Adrenal gland (tissue), 12 donors: ENCODE measurements around the gene NOL8. TPM values are rescaled to one million over a fixed set of nuclear protein-coding genes. Genes with fewer than 3 reads are reported as not detected.

Source experiments
- DNase-seq, 7 donors: peaks; one replicate each; pipeline ENCODE4 v3.0.0-alpha.2; 2019 to 2020
- H3K27ac ChIP-seq, 5 donors: fragments of 200-600 bp; sonication (generic) in 4 of 5; 1 replicate in 3 of 5; 2 replicates in 2 of 5; pipeline versions ENCODE4 v1.5.1 to v1.8.0; 2016 to 2020; ENCODE audit warnings: mild to moderate bottlenecking in 1 of 5
- H3K27me3 ChIP-seq: fragments of 200-600 bp; 2 replicates; pipeline ENCODE4 v1.8.0; 2021
- H3K36me3 ChIP-seq, 2 donors: fragments of 200-600 bp; replicated peaks in 1 of 2; 1 replicate in 1 of 2; 2 replicates in 1 of 2; pipeline versions ENCODE4 v1.5.1 to v1.8.0; 2018 to 2022
- H3K4me1 ChIP-seq, 2 donors: fragments of 200-600 bp; replicated peaks in 1 of 2; 1 replicate in 1 of 2; 2 replicates in 1 of 2; pipeline versions ENCODE4 v1.5.1 to v1.8.0; 2018 to 2021
- H3K4me3 ChIP-seq, 4 donors: fragments of 200-600 bp; sonication (generic) in 3 of 4; one replicate each; pipeline ENCODE4 v1.5.1; 2016 to 2018
- H3K9me3 ChIP-seq, 3 donors: fragments of 200-600 bp; sonication (generic) in 1 of 3; replicated peaks in 1 of 3; 1 replicate in 2 of 3; 2 replicates in 1 of 3; pipeline versions ENCODE4 v1.5.1 to v1.8.0; 2016 to 2021
- CTCF ChIP-seq, 6 experiments: fragments of 450-650 bp in 4 of 6; fragments of 200-600 bp in 2 of 6; sonication (generic) in 1 of 6; IDR thresholded peaks; 1 replicate in 5 of 6; 2 replicates in 1 of 6; pipeline versions ENCODE4 v1.5.1 to v1.8.0; 2016 to 2021; ENCODE audit warnings: antibody characterized with exemption in 6 of 6, mild to moderate bottlenecking in 2 of 6, moderate library complexity in 1 of 6
- POLR2A ChIP-seq, 2 donors: fragments of 450-650 bp; IDR thresholded peaks; one replicate each; pipeline ENCODE4 v1.6.1; 2017; ENCODE audit warnings: antibody characterized with exemption in 2 of 2, mild to moderate bottlenecking in 2 of 2, moderate library complexity in 1 of 2
- WGBS, 4 donors: extraction: QIAGEN DNeasy Blood & Tissue Kit in 2 of 4; methylation state at CpG; one replicate each; pipeline versions ENCODE4 v1.1.5 to v1.1.7; 2013 to 2017; 5-methylcytosine and 5-hydroxymethylcytosine counted together
- intact Hi-C, 2 donors: fragments of 100-400 bp; cut with DNase I; formaldehyde crosslinking; loops; one replicate each; pipeline versions ENCODE4 v1.14.1 to v1.15.0; 2022 to 2023
- polyA plus RNA-seq, 3 donors: library from polyadenylated mRNA; stranded (reverse); fragments of 200-250 nt in 2 of 3; fragments of 350-450 nt in 1 of 3; fragmentation: Illumina TruSeq in 1 of 3; extraction: RNeasy Lipid Tissue Mini Kit (QIAGEN cat#74804) in 1 of 3; gene quantifications; one replicate each; pipeline ENCODE4 v1.2.3, GENCODE V29; 2013 to 2014
- total RNA-seq, 9 donors: library from RNA; depleted of rRNA in 4 of 9; stranded (reverse); fragments of >200 nt in 4 of 9; fragments of 120-200 nt in 1 of 9; fragmentation: NEBNext Ultra II Directional in 1 of 9; extraction: Animal tissue kit (Norgen Biotek cat#: 25700) in 1 of 9; gene quantifications; one replicate each; pipeline versions ENCODE4 v1.1.0 to v1.2.4, GENCODE V29; 2013 to 2023
- donor health status: healthy with polysubstance abuse.
- donor health status: Bipolar disorder and iron deficiency.
- donor health status: DM: yes; HTN: yes; CAD: no.
- donor health status: DM: no; HTN: no; CAD: no.
- donor health status: DM: no; HTN: no; CAD: no.
- donor health status: DM: yes; HTN: yes; CAD: no.

The NOL8 gene
- total and polyA plus RNA-seq, 12 donors, result 13.3 to 55.3 (median 32.6) TPM

DNA sequence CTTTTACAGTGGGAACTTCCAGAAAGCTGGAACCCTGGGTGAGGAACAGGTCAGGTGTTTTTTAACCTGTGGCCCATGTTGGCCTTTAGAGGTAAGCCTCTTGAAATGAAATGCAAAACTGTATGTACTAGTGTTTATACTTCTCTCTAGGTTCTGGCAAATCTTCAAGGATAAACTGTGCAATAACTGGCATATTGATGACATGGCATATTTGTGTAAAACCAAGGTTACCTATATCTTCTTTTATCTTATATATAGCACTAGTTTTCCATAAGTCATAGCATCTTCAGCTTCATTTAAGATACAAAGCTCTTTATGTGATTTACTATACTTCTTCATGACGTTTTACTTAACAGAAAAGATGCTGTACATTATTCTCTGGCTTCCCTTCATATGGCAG is 24.2 kb downstream of the NOL8 start:
- H3K27me3 ChIP-seq, result no peaks in the 10 kb centered on the region
- H3K9me3 ChIP-seq, result no peaks in the 10 kb centered on the region
- DNase-seq, result no peak
- no peak overlapping the region for H3K27ac ChIP-seq
- H3K4me1 ChIP-seq, result no peaks in the 10 kb centered on the region
- intact Hi-C loops, result no loop called here
- TF ChIP-seq POLR2A (IDR thresholded peaks at IDR 0.05) (no peak), CTCF (IDR thresholded peaks at IDR 0.05) (no peak)
- 70 to 85% (median 75%) methylated on average over 1 of the region's 1 CpG for WGBS, 4 donors
- H3K36me3 ChIP-seq, result peaks cover 0 to 86% of the 10 kb centered on the region in 2 donors
- H3K4me3 ChIP-seq, result no peak overlapping the region

- TF ChIP-seq POLR2A (IDR thresholded peaks at IDR 0.05), result no peak
- TF ChIP-seq CTCF (IDR thresholded peaks at IDR 0.05), result no peak
- Histone ChIP-seq H3K27ac (no peak overlapping the region), H3K4me1 (peaks cover 4 to 10% of the 10 kb centered on the region in 2 donors), H3K9me3 (no peaks in the 10 kb centered on the region), H3K4me3 (no peak overlapping the region), H3K36me3 (peaks cover 0 to 68% of the 10 kb centered on the region in 2 donors), H3K27me3 (no peaks in the 10 kb centered on the region)
- WGBS, 4 donors, result 55 to 77% (median 76%) methylated on average over 1 of the region's 1 CpG
- intact Hi-C loops, result no loop called here
- DNase-seq, result no peak
Measured at GRCh38 chr9:92299116-92299515, 26.0 kb downstream of the NOL8 start.

DNA sequence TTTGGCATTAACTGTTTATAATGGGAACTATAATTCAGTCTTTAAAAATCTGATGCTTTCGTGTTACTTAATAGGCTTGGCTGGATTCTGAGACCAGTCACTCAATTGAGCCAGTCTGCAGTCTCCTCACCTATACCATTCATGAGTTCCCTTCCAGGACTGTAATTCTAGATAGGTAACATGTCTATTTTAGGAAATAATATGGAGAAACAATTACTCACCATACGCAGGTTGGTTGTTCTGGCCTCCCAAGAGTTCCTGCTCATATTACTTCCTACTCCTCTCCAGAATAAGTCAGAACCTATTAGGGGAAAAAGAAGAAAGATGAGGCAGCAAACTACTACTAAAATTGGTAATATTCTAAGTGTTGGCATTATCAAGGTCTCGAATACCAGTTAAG is 27.1 kb downstream of the NOL8 start:
- no peak overlapping the region for H3K27ac ChIP-seq
- 85 to 92% (median 88%) methylated on average over 3 of the region's 3 CpGs for WGBS, 4 donors
- intact Hi-C loops, result no loop called here
- H3K9me3 ChIP-seq, result no peaks in the 10 kb centered on the region
- H3K4me3 ChIP-seq, result no peak overlapping the region
- TF ChIP-seq POLR2A (IDR thresholded peaks at IDR 0.05), result no peak
- TF ChIP-seq CTCF (IDR thresholded peaks at IDR 0.05), result no peak
- peaks cover 5 to 11% of the 10 kb centered on the region in 2 donors for H3K4me1 ChIP-seq
- DNase-seq, result no peak
- no peaks in the 10 kb centered on the region for H3K27me3 ChIP-seq
- peaks cover 0 to 57% of the 10 kb centered on the region in 2 donors for H3K36me3 ChIP-seq

GRCh38 chr9:92297611-92298010 is 27.5 kb downstream of the NOL8 start:
- TF ChIP-seq POLR2A (IDR thresholded peaks at IDR 0.05) (no peak), CTCF (IDR thresholded peaks at IDR 0.05) (no peak)
- Histone ChIP-seq H3K4me3 (no peak overlapping the region), H3K9me3 (no peaks in the 10 kb centered on the region), H3K27ac (no peak overlapping the region), H3K27me3 (no peaks in the 10 kb centered on the region), H3K36me3 (peaks cover 0 to 53% of the 10 kb centered on the region in 2 donors), H3K4me1 (peaks cover 9 to 16% of the 10 kb centered on the region in 2 donors)
- 82 to 89% (median 85%) methylated on average over 3 of the region's 3 CpGs for WGBS, 4 donors
- intact Hi-C loops, result no loop called here
- no peak for DNase-seq
